Type B pancreatic cell (in vitro differentiated cells): ENCODE results near the gene SLC9A9. TPM values are rescaled to one million over a fixed set of nuclear protein-coding genes. Genes with fewer than 3 reads are reported as not detected.

Experiments used
- DNase-seq: peaks from one replicate; pipeline ENCODE4 v3.0.0; 2021; ENCODE audit warnings: mixed read lengths; ENCODE audit not compliant: unreplicated experiment; ENCODE audit errors: extremely low spot score
- H3K27ac Mint-ChIP-seq: 2 replicates; pipeline ENCODE4 v1.8.0; 2021; ENCODE audit warnings: mild to moderate bottlenecking, mixed read lengths
- H3K27me3 Mint-ChIP-seq: 2 replicates; pipeline ENCODE4 v1.8.0; 2021; ENCODE audit warnings: mixed read lengths
- H3K36me3 Mint-ChIP-seq: 2 replicates; pipeline ENCODE4 v1.8.0; 2021; ENCODE audit warnings: mixed read lengths
- H3K4me1 Mint-ChIP-seq: one replicate; pipeline ENCODE4 v1.8.0; 2021; ENCODE audit warnings: mixed read lengths; ENCODE audit not compliant: unreplicated experiment
- H3K4me3 Mint-ChIP-seq: 2 replicates; pipeline ENCODE4 v1.8.0; 2021; ENCODE audit warnings: mild to moderate bottlenecking, mixed read lengths
- H3K9me3 Mint-ChIP-seq: 2 replicates; pipeline ENCODE4 v1.8.0; 2021; ENCODE audit warnings: mixed read lengths
- total RNA-seq: library from RNA; stranded (reverse); gene quantifications from 2 replicates; pipeline ENCODE4 v1.2.1, GENCODE V29; 2021; ENCODE audit warnings: low replicate concordance
- TF ChIP-seq, protein P1 (sequence below): fragments of 200-600 bp; sonication (generic); conservative IDR thresholded peaks from 2 replicates; pipeline ENCODE4 v1.5.0; 2021; ENCODE audit warnings: antibody characterized with exemption, mild to moderate bottlenecking

Gene SLC9A9
- total RNA-seq, 1 donor from 2014 or later, result 2.7 TPM

DNA sequence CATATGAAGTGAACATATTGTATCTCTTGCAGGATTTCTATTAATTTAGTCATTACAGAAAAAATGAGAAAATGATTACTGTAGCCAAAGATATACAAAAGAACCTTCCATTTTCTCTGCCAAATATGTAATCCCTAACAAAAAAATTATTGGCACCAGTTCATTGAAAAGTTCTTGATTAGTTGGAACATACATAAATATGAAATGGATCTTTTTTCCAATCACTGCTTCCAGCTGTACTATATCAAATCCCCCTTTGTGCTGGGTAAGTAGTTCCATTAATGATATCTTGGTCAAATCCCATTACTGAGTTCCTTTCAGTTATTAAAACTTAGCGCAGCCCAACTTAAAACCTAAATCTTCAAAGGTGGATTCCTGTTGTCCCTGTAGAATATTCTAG is 263.8 kb downstream of the SLC9A9 start:
- peaks cover 13% of the 10 kb centered on the region for H3K4me1 Mint-ChIP-seq
- no peak overlapping the region for H3K4me3 Mint-ChIP-seq
- TF ChIP-seq, protein P1, sequence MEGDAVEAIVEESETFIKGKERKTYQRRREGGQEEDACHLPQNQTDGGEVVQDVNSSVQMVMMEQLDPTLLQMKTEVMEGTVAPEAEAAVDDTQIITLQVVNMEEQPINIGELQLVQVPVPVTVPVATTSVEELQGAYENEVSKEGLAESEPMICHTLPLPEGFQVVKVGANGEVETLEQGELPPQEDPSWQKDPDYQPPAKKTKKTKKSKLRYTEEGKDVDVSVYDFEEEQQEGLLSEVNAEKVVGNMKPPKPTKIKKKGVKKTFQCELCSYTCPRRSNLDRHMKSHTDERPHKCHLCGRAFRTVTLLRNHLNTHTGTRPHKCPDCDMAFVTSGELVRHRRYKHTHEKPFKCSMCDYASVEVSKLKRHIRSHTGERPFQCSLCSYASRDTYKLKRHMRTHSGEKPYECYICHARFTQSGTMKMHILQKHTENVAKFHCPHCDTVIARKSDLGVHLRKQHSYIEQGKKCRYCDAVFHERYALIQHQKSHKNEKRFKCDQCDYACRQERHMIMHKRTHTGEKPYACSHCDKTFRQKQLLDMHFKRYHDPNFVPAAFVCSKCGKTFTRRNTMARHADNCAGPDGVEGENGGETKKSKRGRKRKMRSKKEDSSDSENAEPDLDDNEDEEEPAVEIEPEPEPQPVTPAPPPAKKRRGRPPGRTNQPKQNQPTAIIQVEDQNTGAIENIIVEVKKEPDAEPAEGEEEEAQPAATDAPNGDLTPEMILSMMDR, result no peak
- H3K36me3 Mint-ChIP-seq, result no peaks in the 10 kb centered on the region
- H3K9me3 Mint-ChIP-seq, result no peaks in the 10 kb centered on the region
- H3K27me3 Mint-ChIP-seq, result peaks cover 19% of the 10 kb centered on the region
- no peak for DNase-seq
- no peak overlapping the region for H3K27ac Mint-ChIP-seq

DNA sequence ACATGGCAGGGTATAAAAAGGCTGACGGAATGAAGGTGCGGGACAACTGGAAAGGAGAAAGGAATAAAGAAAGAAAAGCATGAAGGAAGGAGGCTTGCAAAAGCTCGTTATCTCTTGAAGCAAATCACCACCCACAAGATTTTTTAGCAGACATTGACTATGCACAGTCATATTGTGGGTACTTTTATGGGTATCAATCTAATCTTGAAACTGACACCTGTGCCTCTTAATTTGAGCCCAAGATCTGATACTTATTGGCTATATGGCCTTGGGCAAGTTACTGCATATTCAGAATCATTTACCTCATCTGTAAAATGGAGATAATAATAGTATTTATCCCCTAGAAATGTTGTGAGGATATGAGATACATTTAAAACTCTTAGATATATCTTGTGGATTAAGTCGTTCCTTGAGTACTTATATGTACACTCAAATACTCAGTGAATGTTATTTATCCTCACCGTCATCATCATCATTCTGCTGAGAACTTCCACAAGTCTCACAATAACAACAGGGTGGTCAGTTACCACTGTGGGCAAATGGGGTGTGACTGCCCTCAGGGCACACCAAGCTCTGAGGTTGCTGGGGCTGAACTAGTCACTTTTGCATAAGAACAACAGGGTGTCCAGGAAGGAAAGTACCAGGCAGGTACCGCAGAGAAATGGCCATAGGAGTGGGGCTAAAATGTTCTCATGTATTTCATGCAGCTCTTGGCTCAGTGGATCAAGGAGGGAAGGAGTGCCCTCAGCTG is 266.1 kb downstream of the SLC9A9 start:
- Mint-ChIP-seq H3K4me3 (no peak overlapping the region), H3K4me1 (peaks cover 12% of the 10 kb centered on the region), H3K36me3 (no peaks in the 10 kb centered on the region), H3K27me3 (peaks cover 19% of the 10 kb centered on the region), H3K27ac (no peak overlapping the region), H3K9me3 (peaks cover 4% of the 10 kb centered on the region)
- TF ChIP-seq, protein P1, result no peak
- DNase-seq, result no peak

DNA sequence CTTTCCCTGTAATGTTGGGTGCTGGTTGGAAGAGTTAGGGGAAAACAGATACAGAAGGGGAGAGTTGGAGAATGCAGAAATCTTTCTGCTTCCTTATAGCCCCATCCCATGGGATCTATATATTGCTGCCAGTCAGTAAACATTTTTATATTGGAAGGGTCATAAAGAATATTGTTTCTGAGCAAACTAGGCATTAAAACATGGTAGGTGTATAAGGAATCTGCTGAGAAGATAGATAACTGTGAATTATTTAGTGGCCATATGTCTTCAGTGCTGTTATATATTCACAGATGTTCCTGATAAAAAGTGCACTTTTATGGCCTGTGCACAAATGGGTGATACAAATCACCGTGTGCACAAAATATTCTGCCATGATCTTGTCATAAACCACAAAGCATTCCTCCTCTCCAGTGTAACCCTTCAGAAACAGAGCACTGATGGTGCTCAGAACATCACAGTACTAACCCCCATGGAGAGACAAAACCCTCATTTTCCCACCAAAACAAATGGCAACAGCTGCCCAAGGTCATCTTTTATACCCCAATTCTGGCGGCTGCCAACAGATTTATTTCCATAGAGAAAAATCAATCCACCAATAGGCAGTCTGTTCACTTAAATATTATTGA is 269.3 kb downstream of the SLC9A9 start:
- Mint-ChIP-seq H3K4me1 (peaks cover 5% of the 10 kb centered on the region), H3K36me3 (no peaks in the 10 kb centered on the region), H3K27me3 (peaks cover 15% of the 10 kb centered on the region), H3K9me3 (peaks cover 4% of the 10 kb centered on the region), H3K4me3 (no peak overlapping the region), H3K27ac (no peak overlapping the region)
- TF ChIP-seq, protein P1, result no peak
- no peak for DNase-seq

DNA sequence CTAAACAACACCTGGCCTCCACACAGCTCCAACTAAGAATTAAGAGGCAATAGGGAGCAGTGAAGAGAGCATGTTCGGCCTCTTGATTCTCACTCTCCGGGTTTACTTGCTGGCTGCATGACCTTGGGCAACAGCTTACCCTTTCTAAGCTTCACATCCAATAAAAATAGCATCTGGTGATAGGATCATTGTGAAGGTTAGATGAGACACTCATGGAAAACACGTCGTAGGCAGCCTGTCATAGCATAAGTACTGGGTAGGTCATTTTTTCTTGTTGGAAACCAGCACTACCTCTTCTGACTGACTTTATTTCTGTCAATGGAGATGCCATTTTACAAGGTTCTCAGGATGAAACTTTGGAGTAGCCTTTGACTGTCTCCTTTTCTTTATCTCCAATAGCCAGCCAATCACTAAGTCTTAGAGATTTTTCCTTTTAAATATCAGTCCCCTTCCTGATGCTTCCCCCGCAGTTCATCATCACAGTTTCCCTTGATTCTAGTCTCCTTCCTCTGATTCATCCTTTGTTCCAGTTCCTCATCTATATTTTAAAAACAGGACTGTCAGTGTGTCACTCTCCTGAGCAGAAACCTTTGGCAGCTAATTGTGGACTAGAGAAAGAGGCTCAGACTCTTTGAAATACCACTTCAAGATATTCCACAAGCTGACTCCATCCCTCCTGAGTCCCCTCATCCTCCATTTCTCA is 271.5 kb downstream of the SLC9A9 start:
- TF ChIP-seq, protein P1, result no peak
- Mint-ChIP-seq H3K27ac (no peak overlapping the region), H3K4me3 (no peak overlapping the region), H3K36me3 (no peaks in the 10 kb centered on the region), H3K27me3 (peaks cover 7% of the 10 kb centered on the region), H3K9me3 (peaks cover 4% of the 10 kb centered on the region), H3K4me1 (peaks cover 5% of the 10 kb centered on the region)
- no peak for DNase-seq

DNA sequence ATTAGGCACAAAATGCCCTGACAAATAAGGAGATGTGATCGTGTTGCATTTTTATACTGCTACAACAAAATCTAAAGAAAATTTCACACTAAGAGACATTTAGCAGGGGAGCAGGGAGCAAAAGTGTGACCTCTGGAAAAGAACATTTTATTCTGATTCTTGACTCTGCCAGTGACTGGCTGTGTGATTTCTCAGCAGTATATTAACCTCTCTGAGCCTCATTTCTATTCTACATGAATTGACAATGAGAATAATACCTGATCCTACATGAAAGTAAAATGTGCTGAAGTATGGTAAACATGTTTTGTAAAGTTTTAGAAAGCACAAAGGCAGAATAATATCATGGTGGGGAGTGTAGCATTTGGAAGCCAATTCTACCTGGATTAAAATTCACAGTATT is 273.3 kb downstream of the SLC9A9 start:
- peaks cover 5% of the 10 kb centered on the region for H3K4me1 Mint-ChIP-seq
- H3K27me3 Mint-ChIP-seq, result no peaks in the 10 kb centered on the region
- H3K36me3 Mint-ChIP-seq, result no peaks in the 10 kb centered on the region

More for the DNA sequence above, 273.3 kb downstream of the SLC9A9 start:
- TF ChIP-seq, protein P1, result no peak
- Mint-ChIP-seq H3K9me3 (peaks cover 4% of the 10 kb centered on the region), H3K27ac (no peak overlapping the region), H3K4me3 (no peak overlapping the region)
- no peak for DNase-seq
